Neutrophil (primary cell): ENCODE results near the gene ME1.

ENCODE experiments used
- H3K27ac ChIP-seq: fragments of 200-600 bp; sonication (generic); 2 replicates; pipeline ENCODE4 v1.5.1; 2016; ENCODE audit warnings: mild to moderate bottlenecking, moderate library complexity
- H3K27me3 ChIP-seq: fragments of 200-600 bp; sonication (generic); 2 replicates; pipeline ENCODE4 v1.6.0; 2016; ENCODE audit warnings: mild to moderate bottlenecking
- H3K36me3 ChIP-seq: fragments of 200-600 bp; sonication (generic); 2 replicates; pipeline ENCODE4 v1.5.1; 2017
- H3K4me1 ChIP-seq, 2 experiments: fragments of 200-600 bp in 1 of 2; sonication (generic) in 1 of 2; 1 replicate in 1 of 2; 2 replicates in 1 of 2; pipeline versions ENCODE4 v1.5.1 to v1.6.1; 2013 to 2016; ENCODE audit warnings: low read depth in 1 of 2, low read length in 1 of 2, mild to moderate bottlenecking in 1 of 2, moderate library complexity in 1 of 2; ENCODE audit not compliant: control insufficient read depth in 1 of 2, insufficient read depth in 1 of 2
- H3K4me3 ChIP-seq, 2 experiments: fragments of 200-600 bp in 1 of 2; sonication (generic) in 1 of 2; 1 replicate in 1 of 2; 2 replicates in 1 of 2; pipeline ENCODE4 v1.5.1; 2013 to 2016; ENCODE audit warnings: low read depth in 1 of 2, low read length in 1 of 2, mild to moderate bottlenecking in 1 of 2, moderate library complexity in 1 of 2
- H3K9me3 ChIP-seq: fragments of 200-600 bp; sonication (generic); 2 replicates; pipeline ENCODE4 v1.5.1; 2016
- CTCF ChIP-seq: fragments of 200-600 bp; sonication (generic); IDR thresholded peaks from 2 replicates; pipeline ENCODE4 v1.5.1; 2016; ENCODE audit warnings: antibody characterized with exemption

Gene ME1

GRCh38 chr6:83413068-83413467 lies 17.8 kb downstream of the ME1 start:
- Histone ChIP-seq H3K27me3 (no peaks in the 10 kb centered on the region), H3K27ac (no peak overlapping the region), H3K36me3 (no peaks in the 10 kb centered on the region), H3K9me3 (no peaks in the 10 kb centered on the region), H3K4me1 (no peaks in the 10 kb centered on the region), H3K4me3 (no peak overlapping the region)
- TF ChIP-seq CTCF, result no peak

- Histone ChIP-seq H3K4me1 (no peaks in the 10 kb centered on the region), H3K4me3 (no peak overlapping the region), H3K9me3 (no peaks in the 10 kb centered on the region), H3K27me3 (no peaks in the 10 kb centered on the region), H3K27ac (no peak overlapping the region), H3K36me3 (no peaks in the 10 kb centered on the region)
- TF ChIP-seq CTCF, result no peak
Observed at GRCh38 chr6:83411731-83412130, 19.1 kb downstream of the ME1 start.

GRCh38 chr6:83403191-83403590 lies 27.7 kb downstream of the ME1 start:
- Histone ChIP-seq H3K27me3 (no peaks in the 10 kb centered on the region), H3K4me1 (no peaks in the 10 kb centered on the region), H3K36me3 (no peaks in the 10 kb centered on the region), H3K9me3 (no peaks in the 10 kb centered on the region), H3K27ac (no peak overlapping the region), H3K4me3 (no peak overlapping the region)
- no peak for TF ChIP-seq CTCF

GRCh38 chr6:83389606-83390005 lies 41.2 kb downstream of the ME1 start:
- Histone ChIP-seq H3K9me3 (no peaks in the 10 kb centered on the region), H3K27ac (no peak overlapping the region), H3K4me3 (no peak overlapping the region), H3K27me3 (no peaks in the 10 kb centered on the region), H3K36me3 (no peaks in the 10 kb centered on the region), H3K4me1 (no peaks in the 10 kb centered on the region)
- TF ChIP-seq CTCF, result no peak

GRCh38 chr6:83385473-83385872 lies 45.4 kb downstream of the ME1 start:
- H3K9me3 ChIP-seq, result no peaks in the 10 kb centered on the region
- no peaks in the 10 kb centered on the region for H3K4me1 ChIP-seq
- no peak for TF ChIP-seq CTCF
- H3K27ac ChIP-seq, result no peak overlapping the region
- H3K27me3 ChIP-seq, result no peaks in the 10 kb centered on the region
- H3K4me3 ChIP-seq, result no peak overlapping the region
- no peaks in the 10 kb centered on the region for H3K36me3 ChIP-seq

- TF ChIP-seq CTCF, result no peak
- H3K27me3 ChIP-seq, result no peaks in the 10 kb centered on the region
Observed at GRCh38 chr6:83384751-83385150, 46.1 kb downstream of the ME1 start.

More at GRCh38 chr6:83384751-83385150, 46.1 kb downstream of the ME1 start:
- Histone ChIP-seq H3K4me1 (no peaks in the 10 kb centered on the region), H3K4me3 (no peak overlapping the region), H3K27ac (no peak overlapping the region), H3K36me3 (no peaks in the 10 kb centered on the region), H3K9me3 (no peaks in the 10 kb centered on the region)
